Adrenal gland (tissue), 12 donors: Measurements from ENCODE around the gene SEC24A. TPM values are rescaled to one million over a fixed set of nuclear protein-coding genes. Genes with fewer than 3 reads are reported as not detected.

Experiments used
- DNase-seq, 7 donors: peaks; one replicate each; pipeline ENCODE4 v3.0.0-alpha.2; 2019 to 2020
- H3K27ac ChIP-seq, 5 donors: fragments of 200-600 bp; sonication (generic) in 4 of 5; 1 replicate in 3 of 5; 2 replicates in 2 of 5; pipeline versions ENCODE4 v1.5.1 to v1.8.0; 2016 to 2020; ENCODE audit warnings: mild to moderate bottlenecking in 1 of 5
- H3K27me3 ChIP-seq: fragments of 200-600 bp; 2 replicates; pipeline ENCODE4 v1.8.0; 2021
- H3K36me3 ChIP-seq, 2 donors: fragments of 200-600 bp; replicated peaks in 1 of 2; 1 replicate in 1 of 2; 2 replicates in 1 of 2; pipeline versions ENCODE4 v1.5.1 to v1.8.0; 2018 to 2022
- H3K4me1 ChIP-seq, 2 donors: fragments of 200-600 bp; replicated peaks in 1 of 2; 1 replicate in 1 of 2; 2 replicates in 1 of 2; pipeline versions ENCODE4 v1.5.1 to v1.8.0; 2018 to 2021
- H3K4me3 ChIP-seq, 4 donors: fragments of 200-600 bp; sonication (generic) in 3 of 4; one replicate each; pipeline ENCODE4 v1.5.1; 2016 to 2018
- H3K9me3 ChIP-seq, 3 donors: fragments of 200-600 bp; sonication (generic) in 1 of 3; replicated peaks in 1 of 3; 1 replicate in 2 of 3; 2 replicates in 1 of 3; pipeline versions ENCODE4 v1.5.1 to v1.8.0; 2016 to 2021
- CTCF ChIP-seq, 6 experiments: fragments of 450-650 bp in 4 of 6; fragments of 200-600 bp in 2 of 6; sonication (generic) in 1 of 6; IDR thresholded peaks; 1 replicate in 5 of 6; 2 replicates in 1 of 6; pipeline versions ENCODE4 v1.5.1 to v1.8.0; 2016 to 2021; ENCODE audit warnings: antibody characterized with exemption in 6 of 6, mild to moderate bottlenecking in 2 of 6, moderate library complexity in 1 of 6
- POLR2A ChIP-seq, 2 donors: fragments of 450-650 bp; IDR thresholded peaks; one replicate each; pipeline ENCODE4 v1.6.1; 2017; ENCODE audit warnings: antibody characterized with exemption in 2 of 2, mild to moderate bottlenecking in 2 of 2, moderate library complexity in 1 of 2
- WGBS, 4 donors: extraction: QIAGEN DNeasy Blood & Tissue Kit in 2 of 4; methylation state at CpG; one replicate each; pipeline versions ENCODE4 v1.1.5 to v1.1.7; 2013 to 2017; 5-methylcytosine and 5-hydroxymethylcytosine counted together
- intact Hi-C, 2 donors: fragments of 100-400 bp; cut with DNase I; formaldehyde crosslinking; loops; one replicate each; pipeline versions ENCODE4 v1.14.1 to v1.15.0; 2022 to 2023
- polyA plus RNA-seq, 3 donors: library from polyadenylated mRNA; stranded (reverse); fragments of 200-250 nt in 2 of 3; fragments of 350-450 nt in 1 of 3; fragmentation: Illumina TruSeq in 1 of 3; extraction: RNeasy Lipid Tissue Mini Kit (QIAGEN cat#74804) in 1 of 3; gene quantifications; one replicate each; pipeline ENCODE4 v1.2.3, GENCODE V29; 2013 to 2014
- total RNA-seq, 9 donors: library from RNA; depleted of rRNA in 4 of 9; stranded (reverse); fragments of >200 nt in 4 of 9; fragments of 120-200 nt in 1 of 9; fragmentation: NEBNext Ultra II Directional in 1 of 9; extraction: Animal tissue kit (Norgen Biotek cat#: 25700) in 1 of 9; gene quantifications; one replicate each; pipeline versions ENCODE4 v1.1.0 to v1.2.4, GENCODE V29; 2013 to 2023
- donor health status: healthy with polysubstance abuse.
- donor health status: Bipolar disorder and iron deficiency.
- donor health status: DM: yes; HTN: yes; CAD: no.
- donor health status: DM: no; HTN: no; CAD: no.
- donor health status: DM: no; HTN: no; CAD: no.
- donor health status: DM: yes; HTN: yes; CAD: no.

Gene SEC24A
- total and polyA plus RNA-seq, 12 donors = 2.3 to 67.8 (median 27.0) TPM

- intact Hi-C loops = no loop called here
- no peak overlapping the region for H3K27ac ChIP-seq
- H3K27me3 ChIP-seq = no peaks in the 10 kb centered on the region
- no peak for TF ChIP-seq CTCF (IDR thresholded peaks at IDR 0.05)
- TF ChIP-seq POLR2A (IDR thresholded peaks at IDR 0.05) = no peak
- no peak for DNase-seq
- no peaks in the 10 kb centered on the region for H3K4me1 ChIP-seq
- 33 to 56% (median 49%) methylated on average over 3 of the region's 3 CpGs for WGBS, 4 donors
- no peaks in the 10 kb centered on the region for H3K36me3 ChIP-seq
- H3K4me3 ChIP-seq = no peak overlapping the region
- no peaks in the 10 kb centered on the region for H3K9me3 ChIP-seq
These were observed 84.2 kb downstream of the SEC24A start for GRCh38 chr5:134732819-134733218.

- no peak for DNase-seq
- intact Hi-C loops = no loop called here
- Histone ChIP-seq H3K9me3 (no peaks in the 10 kb centered on the region), H3K27me3 (no peaks in the 10 kb centered on the region), H3K4me3 (no peak overlapping the region), H3K4me1 (peaks cover 6 to 12% of the 10 kb centered on the region in 2 donors), H3K27ac (no peak overlapping the region), H3K36me3 (no peaks in the 10 kb centered on the region)
- TF ChIP-seq POLR2A (IDR thresholded peaks at IDR 0.05) (no peak), CTCF (IDR thresholded peaks at IDR 0.05) (no peak)
- WGBS, 4 donors = 64 to 74% (median 69%) methylated on average over 4 of the region's 4 CpGs
These were observed 86.7 kb downstream of the SEC24A start for GRCh38 chr5:134735243-134735642.

DNA sequence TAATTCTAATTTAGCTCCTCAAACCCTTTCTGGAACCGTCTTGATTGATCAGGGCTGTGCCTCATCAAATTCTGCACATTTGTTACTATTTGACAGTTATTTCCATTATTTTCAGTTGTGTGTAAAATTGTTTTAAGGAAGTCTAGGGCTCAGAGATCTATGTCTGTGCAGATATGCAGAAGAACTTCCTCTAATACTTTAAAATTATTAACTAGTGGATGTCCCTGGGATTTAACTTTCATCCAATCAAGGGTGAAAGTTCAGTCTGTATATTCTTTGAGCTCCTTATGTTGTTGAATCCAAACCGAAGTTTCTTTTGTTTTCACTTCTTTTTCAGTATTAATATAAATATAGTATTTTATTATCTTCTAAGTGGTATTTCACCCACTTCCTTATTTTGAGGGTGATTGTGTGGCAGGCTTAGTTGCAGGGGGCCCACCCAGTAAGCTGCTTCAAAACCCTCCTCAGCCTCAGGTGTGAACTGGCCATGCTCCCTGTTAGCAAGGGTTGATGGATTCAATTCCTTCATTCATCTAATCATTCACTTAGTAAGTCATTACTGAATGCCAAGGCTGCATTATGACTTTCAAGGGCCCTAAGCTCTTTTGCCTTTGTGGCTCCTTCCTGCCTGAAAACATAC is 87.7 kb downstream of the SEC24A start:
- H3K4me1 ChIP-seq = peaks cover 6 to 12% of the 10 kb centered on the region in 2 donors
- H3K36me3 ChIP-seq = no peaks in the 10 kb centered on the region
- intact Hi-C loops = no loop called here
- DNase-seq = peak in 1 of 7 donors; percentile 9
- H3K9me3 ChIP-seq = no peaks in the 10 kb centered on the region
- 48 to 60% (median 51%) methylated on average over 2 of the region's 2 CpGs for WGBS, 4 donors
- no peaks in the 10 kb centered on the region for H3K27me3 ChIP-seq
- H3K4me3 ChIP-seq = no peak overlapping the region
- TF ChIP-seq CTCF (IDR thresholded peaks at IDR 0.05) (no peak), POLR2A (IDR thresholded peaks at IDR 0.05) (no peak)
- H3K27ac ChIP-seq = no peak overlapping the region

GRCh38 chr5:134738133-134738962 is 89.8 kb downstream of the SEC24A start, which contains the start of gene CAMLG:
TSS of gene CAMLG (plus strand) at chr5:134738548. CDS start at chr5:134738621, 73 bp downstream.
- no peaks in the 10 kb centered on the region for H3K27me3 ChIP-seq
- peak within 1 kb of the TSS; percentile 93 to 97 (median 97) for H3K27ac ChIP-seq
- H3K4me3 ChIP-seq = peak within 1 kb of the TSS; percentile 54 to 95 (median 86)
- H3K4me1 ChIP-seq = peaks cover 6 to 12% of the 10 kb centered on the region in 2 donors
- H3K9me3 ChIP-seq = no peaks in the 10 kb centered on the region
- TF ChIP-seq CTCF (IDR thresholded peaks at IDR 0.05) (peak in 5 of 6 experiments; percentile 51 to 65 (median 60)), POLR2A (IDR thresholded peaks at IDR 0.05) (peak; percentile 95 to 98)
- intact Hi-C loops = no loop called here
- H3K36me3 ChIP-seq = no peaks in the 10 kb centered on the region
- WGBS, 4 donors = 0 to 1% (median 0%) methylated on average over 16 to 66 of the region's 66 CpGs
- peak; percentile 98 to 99 (median 99) for DNase-seq
